HCT116 (cell line): Measurements from ENCODE around the gene PAX6. TPM values are rescaled to one million over a fixed set of nuclear protein-coding genes. Genes with fewer than 3 reads are reported as not detected.

Experiments
- ATAC-seq: fragments of 200-7000 bp; cut with Tn5 transposase; 2 replicates; pipeline ENCODE4 v1.9.1; 2020; ENCODE audit warnings: mild to moderate bottlenecking, moderate library complexity
- BruUV-seq: library from RNA; stranded (reverse); fragments of 400-500 nt; replicated peaks from 2 replicates; lab custom pipeline; 2021; lab: Mats Ljungman, UMichigan
- CTCF ChIA-PET: fragments of 300-600 bp; sonication (Branson Sonifier 250); formaldehyde crosslinking; loops from one replicate; lab custom pipeline; 2021; ENCODE audit warnings: antibody characterized with exemption; lab: Charles Lee
- POLR2A ChIA-PET: fragments of 300-600, 350-600 bp; sonication (Branson Sonifier 250); formaldehyde crosslinking; loops from one replicate; lab custom pipeline; 2021; ENCODE audit warnings: antibody characterized with exemption; lab: Charles Lee
- RAD21 ChIA-PET, 2 experiments: fragments of 300-600 bp; sonication (Branson Sonifier 250); formaldehyde crosslinking; loops; one replicate each; lab custom pipeline; 2023; ENCODE audit warnings: low total read pairs in 2 of 2; ENCODE audit not compliant: uncharacterized antibody in 2 of 2, unreplicated experiment in 2 of 2, low non-redundant PET in 1 of 2; lab: Charles Lee
- DNase-seq: peaks from one replicate; pipeline ENCODE4 v3.0.0-alpha.2; 2010; ENCODE audit warnings: low read depth, low spot score
- H2AFZ ChIP-seq: fragments of 200-600 bp; shearing (Covaris generic), sonication (generic); 2 replicates; pipeline ENCODE4 v1.6.1; 2017; ENCODE audit warnings: low read depth, mixed run types, mixed read lengths, antibody characterized with exemption, low read length; ENCODE audit not compliant: poor library complexity, severe bottlenecking
- H3K27ac ChIP-seq: 2 replicates; pipeline ENCODE4 v1.5.1; 2012; ENCODE audit warnings: low read depth, low read length
- H3K27me3 ChIP-seq: fragments of 200-600 bp; sonication (generic); 2 replicates; pipeline ENCODE4 v1.6.1; 2016; ENCODE audit warnings: mixed run types, low read length, mixed read lengths; ENCODE audit not compliant: insufficient read depth
- H3K36me3 ChIP-seq, 2 experiments: fragments of 200-500 bp in 1 of 2; fragments of 200-600 bp in 1 of 2; sonication (Bioruptor generic) in 1 of 2; sonication (generic) in 1 of 2; 2 replicates each; pipeline versions ENCODE4 v1.5.1 to v1.6.1; 2014 to 2016; ENCODE audit warnings: low read length in 2 of 2, inconsistent platforms in 1 of 2, mixed read lengths in 1 of 2, mixed run types in 1 of 2; ENCODE audit not compliant: insufficient read depth in 2 of 2, control insufficient read depth in 1 of 2
- H3K4me1 ChIP-seq, 2 experiments: fragments of 200-600 bp in 1 of 2; sonication (generic) in 1 of 2; 2 replicates each; pipeline versions ENCODE4 v1.5.1 to v1.6.1; 2012 to 2017; ENCODE audit warnings: low read length in 2 of 2, inconsistent platforms in 1 of 2, mild to moderate bottlenecking in 1 of 2, mixed read lengths in 1 of 2, mixed run types in 1 of 2, moderate library complexity in 1 of 2; ENCODE audit not compliant: insufficient read depth in 2 of 2, control insufficient read depth in 1 of 2
- H3K4me2 ChIP-seq: fragments of 200-600 bp; sonication (generic); 2 replicates; pipeline ENCODE4 v1.6.1; 2017; ENCODE audit warnings: mixed run types, low read length, mixed read lengths
- H3K4me3 ChIP-seq, 2 experiments: fragments of 200-600 bp in 1 of 2; sonication (generic) in 1 of 2; replicated peaks in 1 of 2; 2 replicates each; pipeline ENCODE4 v1.5.1; 2011 to 2016; ENCODE audit warnings: low read length in 2 of 2, control low read depth in 1 of 2, low read depth in 1 of 2, mild to moderate bottlenecking in 1 of 2, mixed read lengths in 1 of 2, mixed run types in 1 of 2
- H3K79me2 ChIP-seq: fragments of 200-600 bp; sonication (generic); 2 replicates; pipeline ENCODE4 v1.6.1; 2017; ENCODE audit warnings: mild to moderate bottlenecking, mixed run types, low read length, moderate library complexity, mixed read lengths; ENCODE audit not compliant: insufficient read depth
- H3K9ac ChIP-seq: fragments of 200-600 bp; sonication (generic); 2 replicates; pipeline ENCODE4 v1.6.1; 2016; ENCODE audit warnings: low read length, mixed read lengths
- H3K9me2 ChIP-seq: fragments of 200-600 bp; sonication (generic), shearing (Covaris generic); 2 replicates; pipeline ENCODE4 v1.6.1; 2017; ENCODE audit warnings: mixed run types, mild to moderate bottlenecking, moderate library complexity; ENCODE audit not compliant: insufficient read depth
- H3K9me3 ChIP-seq, 2 experiments: fragments of 200-500 bp in 1 of 2; fragments of 200-600 bp in 1 of 2; sonication (Bioruptor generic) in 1 of 2; sonication (generic) in 1 of 2; 2 replicates each; pipeline ENCODE4 v1.6.1; 2014 to 2017; ENCODE audit warnings: low read length in 2 of 2, mixed read lengths in 2 of 2, inconsistent platforms in 1 of 2, low read depth in 1 of 2, mild to moderate bottlenecking in 1 of 2, mixed run types in 1 of 2, moderate library complexity in 1 of 2; ENCODE audit not compliant: control insufficient read depth in 1 of 2, insufficient read depth in 1 of 2
- H4K20me1 ChIP-seq: fragments of 200-600 bp; sonication (generic), shearing (Covaris generic); 2 replicates; pipeline ENCODE4 v1.6.1; 2017; ENCODE audit warnings: mixed run types, mild to moderate bottlenecking, moderate library complexity; ENCODE audit not compliant: insufficient read depth
- CBX3 ChIP-seq: IDR thresholded peaks from 2 replicates; pipeline ENCODE4 v1.6.1; 2012; ENCODE audit warnings: low read depth
- CTCF ChIP-seq, 3 experiments: fragments of 200-600 bp in 1 of 3; sonication (generic) in 1 of 3; IDR thresholded peaks in 2 of 3; conservative IDR thresholded peaks in 1 of 3; 2 replicates each; pipeline ENCODE4 v1.5.1; 2012 to 2017; ENCODE audit warnings: low read depth in 2 of 3, low read length in 2 of 3, antibody characterized with exemption in 1 of 3, borderline replicate concordance in 1 of 3, control low read depth in 1 of 3, mild to moderate bottlenecking in 1 of 3, mixed read lengths in 1 of 3, mixed run types in 1 of 3, moderate library complexity in 1 of 3; ENCODE audit not compliant: insufficient read depth in 1 of 3
- ELF1 ChIP-seq: IDR thresholded peaks from 2 replicates; pipeline ENCODE4 v1.6.1; 2012; ENCODE audit warnings: low read depth, borderline replicate concordance
- EZH2 ChIP-seq: fragments of 200-600 bp; sonication (generic); IDR thresholded peaks from 2 replicates; pipeline ENCODE4 v1.6.1; 2017; ENCODE audit warnings: antibody characterized with exemption, mixed run types
- EZH2phosphoT487 ChIP-seq: fragments of 200-600 bp; IDR thresholded peaks from 2 replicates; pipeline ENCODE4 v1.6.1; 2018; ENCODE audit warnings: antibody characterized with exemption, borderline replicate concordance
- FOSL1 ChIP-seq: IDR thresholded peaks from 2 replicates; pipeline ENCODE4 v1.6.1; 2012; ENCODE audit warnings: low read depth
- JUND ChIP-seq: IDR thresholded peaks from 2 replicates; pipeline ENCODE4 v1.6.1; 2012
- POLR2A ChIP-seq: IDR thresholded peaks from 2 replicates; pipeline ENCODE4 v1.7.0; 2011; ENCODE audit warnings: borderline replicate concordance; ENCODE audit not compliant: insufficient read depth, insufficient read length; ENCODE audit errors: extremely low read depth
- POLR2AphosphoS5 ChIP-seq: IDR thresholded peaks from 2 replicates; pipeline ENCODE4 v1.6.1; 2011; ENCODE audit warnings: mild to moderate bottlenecking, low read depth, low read length, moderate library complexity
- RAD21 ChIP-seq: IDR thresholded peaks from 2 replicates; pipeline ENCODE4 v1.6.1; 2012; ENCODE audit warnings: low read depth, mild to moderate bottlenecking
- SIN3A ChIP-seq: IDR thresholded peaks from 2 replicates; pipeline ENCODE4 v1.6.1; 2012; ENCODE audit warnings: low read depth
- SP1 ChIP-seq: IDR thresholded peaks from 2 replicates; pipeline ENCODE4 v1.6.1; 2012; ENCODE audit warnings: low read depth
- TCF7L2 ChIP-seq: IDR thresholded peaks from 2 replicates; pipeline ENCODE4 v1.7.0; 2011; ENCODE audit warnings: borderline replicate concordance, inconsistent platforms; ENCODE audit not compliant: insufficient read depth, insufficient read length; ENCODE audit errors: extremely low read depth
- YY1 ChIP-seq: IDR thresholded peaks from 2 replicates; pipeline ENCODE4 v1.6.1; 2011; ENCODE audit warnings: low read length, low read depth, moderate library complexity, mild to moderate bottlenecking; ENCODE audit not compliant: insufficient replicate concordance; ENCODE audit errors: extremely low read depth
- ZBTB33 ChIP-seq: IDR thresholded peaks from 2 replicates; pipeline ENCODE4 v1.6.1; 2011; ENCODE audit warnings: mild to moderate bottlenecking, low read length, moderate library complexity; ENCODE audit not compliant: insufficient replicate concordance; ENCODE audit errors: extremely low read depth
- ZFX ChIP-seq: fragments of 450-650 bp; IDR thresholded peaks from 2 replicates; pipeline ENCODE4 v1.6.1; 2017
- ZNF274 ChIP-seq: fragments of 200-500 bp; sonication (Bioruptor generic); IDR thresholded peaks from 2 replicates; pipeline ENCODE4 v1.6.1; 2014; ENCODE audit warnings: mild to moderate bottlenecking, low read depth, low read length, inconsistent platforms
- intact Hi-C: fragments of 100-400 bp; cut with micrococcal nuclease; formaldehyde crosslinking; loops from 2 replicates; pipeline ENCODE4 v1.10.0; 2022
- total RNA-seq: library from RNA; stranded (reverse); gene quantifications from one replicate; pipeline ENCODE4 v1.2.1, GENCODE V29; 2021; ENCODE audit not compliant: unreplicated experiment
- TF ChIP-seq, protein P1 (sequence below): IDR thresholded peaks from 2 replicates; pipeline ENCODE4 v1.6.1; 2012
- TF ChIP-seq, protein P2 (sequence below): IDR thresholded peaks from 2 replicates; pipeline ENCODE4 v1.6.1; 2012; ENCODE audit warnings: low read depth

PAX6 gene
- total RNA-seq, 1 experiment from 2014 or later, result 5.3 TPM

GRCh38 chr11:31822175-31822926 is 11.2 kb upstream of the PAX6 start:
- Histone ChIP-seq H4K20me1 (no peaks in the 10 kb centered on the region), H3K9me2 (no peaks in the 10 kb centered on the region), H3K27ac (no peak overlapping the region), H3K9ac (no peak overlapping the region), H3K27me3 (no peaks in the 10 kb centered on the region), H3K36me3 (no peaks in the 10 kb centered on the region), H3K4me2 (no peak overlapping the region), H3K9me3 (no peaks in the 10 kb centered on the region), H2AFZ (no peak overlapping the region), H3K4me3 (no peak overlapping the region), H3K4me1 (peaks cover 0 to 6% of the 10 kb centered on the region in 2 experiments; a peak in 1 of 4 replicates), H3K79me2 (no peaks in the 10 kb centered on the region)
- BruUV-seq, result no TSS peak
- DNase-seq (no peak), ATAC-seq (no peak)
- intact Hi-C loops, result no loop called here
- TF ChIP-seq CTCF (IDR thresholded peaks at IDR 0.05 in 2 of 3, conservative IDR thresholded peaks at IDR 0.05 in 1 of 3; ENCODE audit: borderline replicate concordance in 1 of 3, insufficient read depth in 1 of 3, low read depth in 2 of 3, low read length in 2 of 3) (no peak), FOSL1 (no peak), EZH2phosphoT487 (no peak), POLR2AphosphoS5 (no peak), SIN3A (no peak), ZNF274 (no peak), ZFX (no peak), SP1 (no peak), RAD21 (no peak), ZBTB33 (no peak), CBX3 (no peak), POLR2A (no peak), YY1 (no peak), EZH2 (no peak), JUND (no peak), ELF1 (no peak), TCF7L2 (no peak)
- TF ChIP-seq, protein P1, sequence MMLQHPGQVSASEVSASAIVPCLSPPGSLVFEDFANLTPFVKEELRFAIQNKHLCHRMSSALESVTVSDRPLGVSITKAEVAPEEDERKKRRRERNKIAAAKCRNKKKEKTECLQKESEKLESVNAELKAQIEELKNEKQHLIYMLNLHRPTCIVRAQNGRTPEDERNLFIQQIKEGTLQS, result no peak
- TF ChIP-seq, protein P2, sequence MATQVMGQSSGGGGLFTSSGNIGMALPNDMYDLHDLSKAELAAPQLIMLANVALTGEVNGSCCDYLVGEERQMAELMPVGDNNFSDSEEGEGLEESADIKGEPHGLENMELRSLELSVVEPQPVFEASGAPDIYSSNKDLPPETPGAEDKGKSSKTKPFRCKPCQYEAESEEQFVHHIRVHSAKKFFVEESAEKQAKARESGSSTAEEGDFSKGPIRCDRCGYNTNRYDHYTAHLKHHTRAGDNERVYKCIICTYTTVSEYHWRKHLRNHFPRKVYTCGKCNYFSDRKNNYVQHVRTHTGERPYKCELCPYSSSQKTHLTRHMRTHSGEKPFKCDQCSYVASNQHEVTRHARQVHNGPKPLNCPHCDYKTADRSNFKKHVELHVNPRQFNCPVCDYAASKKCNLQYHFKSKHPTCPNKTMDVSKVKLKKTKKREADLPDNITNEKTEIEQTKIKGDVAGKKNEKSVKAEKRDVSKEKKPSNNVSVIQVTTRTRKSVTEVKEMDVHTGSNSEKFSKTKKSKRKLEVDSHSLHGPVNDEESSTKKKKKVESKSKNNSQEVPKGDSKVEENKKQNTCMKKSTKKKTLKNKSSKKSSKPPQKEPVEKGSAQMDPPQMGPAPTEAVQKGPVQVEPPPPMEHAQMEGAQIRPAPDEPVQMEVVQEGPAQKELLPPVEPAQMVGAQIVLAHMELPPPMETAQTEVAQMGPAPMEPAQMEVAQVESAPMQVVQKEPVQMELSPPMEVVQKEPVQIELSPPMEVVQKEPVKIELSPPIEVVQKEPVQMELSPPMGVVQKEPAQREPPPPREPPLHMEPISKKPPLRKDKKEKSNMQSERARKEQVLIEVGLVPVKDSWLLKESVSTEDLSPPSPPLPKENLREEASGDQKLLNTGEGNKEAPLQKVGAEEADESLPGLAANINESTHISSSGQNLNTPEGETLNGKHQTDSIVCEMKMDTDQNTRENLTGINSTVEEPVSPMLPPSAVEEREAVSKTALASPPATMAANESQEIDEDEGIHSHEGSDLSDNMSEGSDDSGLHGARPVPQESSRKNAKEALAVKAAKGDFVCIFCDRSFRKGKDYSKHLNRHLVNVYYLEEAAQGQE, result no peak
- RAD21 ChIA-PET, result no interaction called here
- CTCF ChIA-PET, result no interaction called here
- POLR2A ChIA-PET, result no interaction called here
